Colon (tissue), 2 donors: ENCODE results near the gene LGALS14.
"Not testable (repeated sequence)": the region's sequence is repeated elsewhere in the genome, so short reads cannot be mapped to it uniquely, and the experiment has no call there.

Experiments used
- FAIRE-seq: peaks from 2 replicates; lab custom pipeline; 2012; peaks lifted over from hg19 to GRCh38; lab: Jason Lieb, UNC
- donor health status: control.
- donor health status: control.

The LGALS14 gene, protein sequence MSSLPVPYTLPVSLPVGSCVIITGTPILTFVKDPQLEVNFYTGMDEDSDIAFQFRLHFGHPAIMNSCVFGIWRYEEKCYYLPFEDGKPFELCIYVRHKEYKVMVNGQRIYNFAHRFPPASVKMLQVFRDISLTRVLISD

DNA sequence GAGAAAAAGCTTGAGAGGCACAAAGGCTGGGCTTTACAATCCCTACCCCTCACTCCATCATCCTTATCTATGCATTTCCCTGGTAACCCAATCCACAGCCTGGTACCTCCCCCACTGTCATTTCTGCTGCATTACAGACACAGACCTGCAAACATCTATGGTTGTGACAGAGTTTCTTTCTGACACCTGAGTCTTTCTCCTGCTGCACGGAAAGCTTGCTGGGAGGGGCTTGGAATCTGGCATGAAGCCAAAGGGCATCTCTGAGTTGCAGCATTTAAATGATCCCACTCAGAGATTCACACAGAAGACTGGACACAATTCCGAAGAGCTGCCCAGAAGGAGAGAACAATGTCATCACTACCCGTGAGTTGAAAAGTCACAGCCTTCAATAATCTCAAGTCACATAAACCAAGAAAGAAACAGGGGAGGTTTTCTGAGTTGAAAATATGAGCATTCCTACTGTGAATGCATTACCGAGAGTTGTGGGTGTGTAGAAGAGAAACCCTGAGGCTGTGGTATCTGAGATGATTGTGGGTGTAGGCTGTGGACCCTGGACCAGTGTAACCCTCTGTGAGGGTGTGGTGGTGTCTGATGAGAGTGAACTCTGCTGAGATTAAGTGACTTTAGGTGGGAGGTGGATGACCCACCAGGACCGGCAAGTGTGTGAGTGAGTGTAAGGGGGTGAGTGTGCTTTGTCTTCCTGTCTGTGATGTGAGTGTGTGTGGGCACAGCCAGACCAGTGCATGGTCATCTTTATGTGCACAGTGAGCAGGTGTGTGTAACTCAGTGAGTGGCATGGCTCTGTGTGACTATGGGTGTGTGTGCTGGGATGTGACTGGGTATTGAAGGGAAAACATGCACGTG is at the start of gene LGALS14:
Gene LGALS14 (plus strand): TSS at position 301 of the 864 bp plus-strand sequence. CDS start 48 bp downstream, at position 349.
- no peak for FAIRE-seq

DNA sequence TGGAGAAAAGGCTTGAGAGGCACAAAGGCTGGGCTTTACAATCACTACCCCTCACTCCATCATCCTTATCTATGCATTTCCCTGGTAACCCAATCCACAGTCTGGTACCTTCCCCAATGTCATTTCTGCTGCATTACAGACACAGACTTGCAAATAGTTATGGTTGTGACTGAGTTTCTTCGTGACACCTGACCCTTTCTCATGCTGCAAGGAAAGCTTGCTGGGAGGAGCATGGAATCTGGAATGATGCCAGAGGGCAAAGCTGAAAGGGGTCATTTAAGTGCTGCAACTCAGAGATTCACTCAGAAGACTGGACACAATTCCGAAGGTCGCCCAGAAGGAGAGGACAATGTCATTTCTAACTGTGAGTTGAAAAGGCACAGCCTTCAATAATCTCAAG is 48.7 kb upstream of the LGALS14 start, which contains the start of gene LGALS16:
Gene LGALS16 (plus strand): TSS at position 301 of the 400 bp plus-strand sequence. CDS start 49 bp downstream, at position 350.
- FAIRE-seq = no peak

DNA sequence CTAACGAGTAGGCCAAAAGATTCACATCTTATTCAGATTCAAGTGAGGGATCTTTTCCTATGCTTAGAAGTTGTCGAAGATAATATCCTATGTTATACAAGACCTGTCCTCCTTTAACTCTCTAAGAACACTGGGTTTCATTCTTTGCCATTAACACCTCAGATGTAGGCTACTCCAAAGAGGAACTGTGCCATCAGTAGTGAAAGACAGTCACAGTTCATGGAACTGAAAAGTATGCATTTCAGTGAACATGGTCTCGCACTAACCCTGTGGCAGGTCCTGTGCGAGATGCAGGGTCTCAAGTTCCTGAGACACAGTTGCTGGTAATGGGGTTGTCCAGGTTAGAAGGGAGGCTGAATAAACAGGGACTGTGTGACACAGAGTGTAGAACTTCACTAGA is 44.5 kb upstream of the LGALS14 start:
- no peak for FAIRE-seq

DNA sequence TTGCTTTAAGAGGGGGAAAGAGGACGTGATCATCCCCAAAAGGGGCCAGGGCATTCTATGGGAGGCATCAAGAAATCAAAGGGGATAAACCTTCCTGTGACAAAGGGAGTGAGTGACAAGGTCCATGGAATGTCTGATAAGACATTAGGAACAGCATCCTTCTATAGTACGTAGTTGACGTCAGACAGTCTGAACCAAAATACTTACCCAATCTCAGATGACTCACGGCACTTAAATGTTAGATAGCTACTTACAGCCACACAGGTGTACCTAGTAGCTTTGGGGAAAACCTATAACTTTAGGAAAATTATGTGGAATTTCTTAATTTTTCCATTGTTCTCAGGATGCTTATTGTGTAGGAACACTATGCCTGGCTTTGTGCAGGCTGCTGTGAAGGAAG is 43.6 kb upstream of the LGALS14 start:
- FAIRE-seq = no peak

DNA sequence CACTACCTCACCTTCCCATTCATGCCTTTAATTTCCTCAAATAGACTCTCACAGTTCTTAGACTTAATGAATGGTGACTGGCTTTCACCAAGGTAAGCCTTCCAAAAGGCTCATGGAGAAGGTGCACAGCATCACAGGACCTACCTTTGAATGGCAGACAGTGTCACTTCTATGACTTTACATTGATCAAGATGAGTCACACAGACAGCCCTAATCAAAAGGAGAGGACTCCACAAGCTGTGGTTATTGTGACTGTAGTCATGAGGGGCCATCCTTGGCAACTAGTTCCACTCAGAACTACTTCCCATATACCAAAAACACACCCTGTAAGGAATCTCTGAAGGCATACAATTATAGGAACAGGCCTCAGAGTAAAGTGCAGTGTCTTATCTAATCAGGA is 42.7 kb upstream of the LGALS14 start:
- no peak for FAIRE-seq

DNA sequence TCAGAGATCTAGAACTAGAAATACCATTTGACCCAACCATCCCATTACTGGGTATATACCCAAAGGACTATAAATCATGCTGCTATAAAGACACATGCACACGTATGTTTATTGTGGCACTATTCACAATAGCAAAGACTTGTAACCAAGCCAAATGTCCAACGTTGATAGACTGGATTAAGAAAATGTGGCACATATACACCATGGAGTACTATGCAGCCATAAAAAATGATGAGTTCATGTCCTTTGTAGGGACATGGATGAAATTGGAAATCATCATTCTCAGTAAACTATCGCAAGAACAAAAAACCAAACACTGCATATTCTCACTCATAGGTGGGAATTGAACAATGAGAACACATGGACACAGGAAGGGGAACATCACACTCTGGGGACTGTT is 34.4 kb upstream of the LGALS14 start:
- not testable (repeated sequence) for FAIRE-seq

DNA sequence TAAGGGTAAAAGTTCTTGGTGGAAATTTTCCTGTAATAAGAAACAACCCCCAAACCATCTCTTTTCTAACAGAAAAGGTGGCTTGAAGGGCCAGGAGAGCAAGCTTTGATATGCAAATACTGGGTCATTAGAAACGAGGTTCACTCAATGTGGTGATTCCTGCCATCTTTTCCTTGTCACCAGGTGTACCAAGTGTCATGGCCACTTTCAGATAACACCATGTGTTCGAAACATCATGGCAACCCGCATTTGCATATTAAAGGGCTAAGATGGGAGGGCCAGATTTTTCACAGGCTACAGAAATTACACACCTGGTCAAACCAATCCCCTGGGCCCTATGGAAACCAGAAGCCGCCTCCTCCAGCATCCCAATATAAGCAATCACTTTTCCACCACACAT is 33.3 kb upstream of the LGALS14 start:
- FAIRE-seq = no peak

DNA sequence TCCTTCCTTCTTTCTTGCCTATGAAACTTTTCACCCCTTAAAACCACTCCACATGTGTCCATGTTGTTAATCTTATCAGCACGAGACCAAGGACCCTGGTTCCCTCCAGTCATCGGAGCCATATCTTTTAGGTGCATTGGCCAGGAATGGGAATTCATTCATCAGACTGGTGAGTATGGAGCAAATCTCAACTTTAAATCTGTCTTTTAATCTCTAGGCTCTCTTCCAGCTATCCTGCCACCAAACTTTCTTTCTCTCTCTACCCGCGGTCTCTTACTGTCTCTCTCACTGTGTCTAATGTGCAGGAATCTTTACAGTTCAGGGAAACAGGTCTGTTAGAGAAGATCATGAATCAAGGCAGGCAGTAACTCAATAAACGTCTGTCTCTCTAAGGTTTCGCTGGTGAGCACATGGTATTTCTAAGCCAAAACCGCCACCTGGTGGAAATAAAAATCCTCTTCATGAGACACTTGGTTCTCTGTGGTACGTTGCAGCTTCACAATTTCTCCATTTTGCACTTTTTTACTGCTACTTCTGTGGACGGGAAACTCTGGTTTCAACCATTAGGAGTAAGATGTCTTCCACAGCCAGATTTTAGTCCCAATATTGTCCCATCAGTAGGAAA is 32.4 kb upstream of the LGALS14 start:
- no peak for FAIRE-seq

DNA sequence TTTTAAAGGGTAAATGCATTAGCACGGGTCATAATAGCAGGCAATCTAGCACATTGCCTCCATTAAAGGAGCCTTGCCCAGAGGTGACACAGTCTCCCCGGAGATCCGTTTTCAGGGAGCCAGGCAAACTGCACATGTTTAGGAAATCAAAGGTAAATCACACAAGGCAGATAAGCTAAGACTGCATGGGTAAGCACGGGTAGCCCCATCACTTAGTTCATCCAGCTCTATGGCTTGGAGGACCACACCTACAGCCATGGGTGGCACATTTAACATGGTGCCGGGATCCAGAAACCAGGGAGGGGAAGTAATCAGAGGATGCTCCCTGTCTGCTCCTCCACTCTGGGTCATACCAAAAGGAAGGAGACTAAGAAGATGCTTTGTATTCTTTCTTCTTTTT is 31.8 kb upstream of the LGALS14 start:
- FAIRE-seq = no peak

DNA sequence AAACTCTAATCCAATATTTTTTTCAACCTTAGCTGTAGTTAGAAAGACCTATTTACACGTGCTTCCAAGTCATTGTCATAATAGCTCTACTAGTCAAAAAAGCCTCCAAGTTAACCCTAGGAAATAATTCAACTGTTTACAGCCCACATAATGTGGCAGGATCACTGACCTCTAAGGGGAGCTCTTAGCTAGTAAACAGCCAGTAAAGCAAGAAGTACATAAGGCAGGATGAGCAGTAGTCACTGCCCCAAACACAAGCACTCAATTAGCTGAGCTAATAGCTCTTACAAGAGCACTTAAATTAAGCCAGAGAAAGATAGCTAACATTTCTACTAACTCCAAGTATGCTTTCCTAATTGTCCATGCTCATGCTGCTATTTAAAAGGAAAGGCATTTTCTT is 30.4 kb upstream of the LGALS14 start:
- not testable (repeated sequence) for FAIRE-seq

DNA sequence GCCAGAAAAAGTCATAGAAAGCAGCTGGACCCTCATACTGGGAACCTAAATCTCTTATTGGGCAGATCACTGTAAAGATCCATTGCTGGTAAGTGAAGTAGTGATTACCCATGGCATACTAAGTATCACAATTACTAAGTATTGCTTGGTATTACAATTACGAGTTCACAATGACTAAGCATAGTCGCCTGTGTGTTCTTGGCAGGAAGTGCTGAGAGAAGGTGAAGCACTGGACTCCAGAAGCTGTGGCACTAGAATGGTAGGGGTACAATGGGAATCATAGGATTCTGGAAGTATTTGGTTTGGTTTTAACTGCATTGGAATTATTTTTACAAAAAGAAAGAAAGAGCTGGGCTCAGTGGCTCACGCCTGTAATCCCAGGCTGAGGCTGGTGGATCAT is 28.3 kb upstream of the LGALS14 start:
- FAIRE-seq = no peak

DNA sequence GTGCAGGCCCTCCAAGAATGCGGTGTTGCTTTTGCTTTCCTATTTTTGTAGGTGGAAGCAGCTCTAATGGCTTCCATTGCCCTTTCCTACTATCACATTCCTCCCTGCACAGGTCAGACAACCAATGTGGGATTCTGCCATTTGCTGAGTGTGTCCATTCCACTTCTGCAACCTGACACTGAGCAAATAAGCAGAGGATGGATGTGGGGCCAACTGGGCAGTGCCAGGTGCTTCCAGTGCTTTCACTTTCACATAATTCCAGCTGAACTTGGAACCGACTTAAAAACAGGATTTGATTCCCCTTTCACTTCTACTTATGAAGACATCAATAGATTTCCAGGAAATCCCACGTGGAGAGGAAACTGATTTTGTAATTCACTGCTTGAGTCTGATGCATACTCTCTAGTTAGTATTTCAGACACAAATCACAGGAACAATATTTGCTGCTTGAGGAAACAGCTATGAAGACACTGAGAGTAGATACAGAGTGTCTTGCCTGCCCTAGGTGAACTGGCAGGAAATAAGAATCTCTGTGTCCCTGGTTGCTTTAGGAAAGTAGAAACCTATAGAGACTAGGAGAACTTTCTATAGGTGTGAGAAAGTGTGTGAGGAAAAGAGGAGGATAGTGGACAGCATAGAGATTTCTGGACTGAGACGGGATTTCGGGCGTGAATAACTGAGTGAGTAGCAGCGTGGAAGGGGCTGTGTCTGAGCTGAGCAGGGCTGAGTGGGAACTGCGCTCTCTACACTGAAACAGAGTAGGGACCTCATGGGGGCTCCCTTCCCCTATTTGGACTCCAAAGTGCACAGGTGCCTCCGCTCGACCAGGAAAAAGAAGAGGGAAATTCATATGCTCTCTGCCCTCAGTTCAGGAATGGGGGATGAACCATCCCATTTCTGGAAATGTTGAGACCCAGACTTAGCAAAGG is 26.1 kb upstream of the LGALS14 start:
- FAIRE-seq = no peak

DNA sequence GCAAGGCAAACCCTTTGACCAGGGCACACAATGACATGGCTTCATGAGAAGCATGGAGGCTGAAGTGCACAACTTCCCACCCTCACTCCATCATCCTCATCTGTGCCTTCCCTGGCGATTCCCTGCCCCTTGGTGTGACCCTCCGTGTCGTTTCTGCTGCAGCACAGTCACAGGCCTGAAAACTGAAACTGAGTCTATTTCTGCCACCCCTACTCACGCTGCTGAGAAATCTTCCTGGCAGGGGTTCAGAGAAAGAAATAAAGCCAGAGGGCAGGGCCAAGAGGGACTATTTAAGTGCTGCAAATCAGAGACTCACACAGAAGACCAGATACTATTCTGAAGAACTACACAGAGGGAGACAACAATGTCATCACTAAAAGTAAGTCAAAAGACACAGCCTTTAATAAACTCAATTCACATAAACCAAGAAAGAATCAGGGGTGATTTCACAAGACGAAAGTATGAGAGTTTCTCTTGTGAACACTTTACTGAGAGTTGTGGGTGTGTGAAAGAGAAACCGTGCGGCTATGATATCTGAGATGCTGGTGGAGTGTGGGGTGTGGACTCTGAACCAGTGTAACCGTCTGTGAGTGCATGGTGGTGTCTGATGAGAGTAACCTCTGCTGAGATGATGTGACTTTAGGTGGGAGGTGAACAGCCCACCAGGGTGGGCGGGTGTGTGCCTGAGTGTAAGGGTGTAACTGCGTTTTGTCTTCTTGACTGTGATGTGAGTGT is 25.1 kb upstream of the LGALS14 start:
- no peak for FAIRE-seq

DNA sequence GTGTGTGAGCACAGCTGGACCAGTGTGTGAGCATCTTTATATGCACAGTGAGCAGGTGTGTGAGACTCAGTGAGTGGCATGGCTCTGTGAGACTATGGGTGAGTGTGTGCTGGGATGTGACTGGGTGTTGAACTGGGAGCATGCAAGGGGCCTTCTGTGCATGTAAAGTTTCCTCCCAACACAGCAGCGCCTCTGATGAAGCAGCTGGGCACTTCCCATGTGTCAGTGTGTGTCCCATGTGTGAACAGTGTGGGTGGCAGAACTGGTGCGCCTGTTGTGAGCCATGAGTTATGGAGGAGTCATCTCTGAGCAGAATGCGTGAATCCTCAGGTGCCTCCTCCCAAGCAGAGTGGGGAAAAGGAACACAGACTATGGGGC is 24.5 kb upstream of the LGALS14 start:
- no peak for FAIRE-seq

DNA sequence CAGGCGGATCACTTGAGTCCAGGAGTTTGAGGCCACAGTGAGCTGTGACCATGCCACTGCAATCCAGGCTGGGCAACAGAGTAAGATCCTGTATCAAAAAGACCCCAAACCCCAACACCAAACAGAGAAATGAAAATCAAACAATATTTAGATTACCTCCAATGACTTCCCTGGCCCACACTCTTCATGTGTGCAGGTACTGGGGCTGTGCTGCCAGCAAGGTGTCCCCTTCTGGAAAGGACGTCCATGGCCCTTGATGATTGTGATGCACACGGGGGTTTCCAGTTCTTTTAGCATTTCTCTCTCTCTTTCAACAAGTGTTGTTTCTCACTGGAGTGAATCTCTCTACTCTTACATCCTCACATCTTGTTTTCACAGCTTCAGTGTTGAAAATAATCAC is 23.7 kb upstream of the LGALS14 start:
- FAIRE-seq = no peak

DNA sequence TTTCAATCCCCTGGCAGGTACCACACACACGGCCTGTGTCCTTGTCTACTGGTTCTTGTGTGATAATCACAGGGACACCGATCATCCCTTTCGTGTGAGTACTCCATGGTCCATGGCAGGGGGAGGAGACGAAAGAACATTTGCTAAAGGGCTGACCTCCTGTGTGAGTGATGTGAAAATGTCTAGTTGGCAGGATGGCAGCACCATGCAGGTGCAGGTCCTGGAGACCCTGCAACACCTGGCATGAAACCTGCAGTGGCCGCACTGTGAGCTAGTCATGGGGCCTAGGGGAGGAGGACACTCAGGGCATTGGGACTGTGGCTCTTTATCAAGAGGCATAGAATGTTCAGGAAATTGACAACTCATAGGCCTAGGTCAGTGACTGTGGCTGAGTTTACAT is 22.9 kb upstream of the LGALS14 start:
- FAIRE-seq = no peak

DNA sequence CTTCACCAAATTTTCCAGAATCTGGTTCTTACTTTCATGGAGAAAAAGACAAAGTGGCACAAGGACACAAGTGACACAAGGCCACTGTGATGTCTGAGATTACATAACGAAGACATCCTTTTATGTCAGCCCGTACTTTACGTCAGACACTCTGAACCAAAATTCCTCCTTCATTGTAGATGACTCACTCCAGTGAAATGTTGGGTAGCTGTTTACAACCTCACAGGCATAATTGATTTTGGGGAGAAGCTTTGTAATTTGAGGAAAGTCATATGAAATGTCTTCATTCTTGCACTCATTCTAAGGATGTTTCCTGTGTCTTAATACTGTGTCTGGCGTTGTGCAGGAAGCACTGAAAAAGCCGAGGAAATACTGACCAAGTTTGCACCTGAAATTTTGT is 20.0 kb upstream of the LGALS14 start:
- no peak for FAIRE-seq

DNA sequence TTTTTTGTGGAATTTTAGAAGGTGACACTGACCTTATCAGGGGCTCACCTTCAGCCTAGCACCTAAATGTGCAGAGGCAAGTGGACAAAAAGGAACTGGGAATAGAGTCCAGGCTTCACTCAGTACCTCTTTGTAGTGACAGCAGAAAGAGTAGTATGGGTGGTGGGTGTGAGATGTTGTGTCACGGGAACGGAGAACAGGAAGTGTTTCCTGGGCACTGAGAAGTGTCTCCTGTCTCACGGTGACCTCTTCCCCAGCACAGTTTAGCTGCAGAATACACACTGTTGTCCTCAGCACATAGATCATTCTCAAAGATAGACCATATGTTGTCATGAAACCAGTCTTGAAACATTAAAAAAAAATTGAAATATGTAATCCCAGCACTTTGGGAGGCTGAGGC is 17.5 kb upstream of the LGALS14 start:
- FAIRE-seq = no peak

DNA sequence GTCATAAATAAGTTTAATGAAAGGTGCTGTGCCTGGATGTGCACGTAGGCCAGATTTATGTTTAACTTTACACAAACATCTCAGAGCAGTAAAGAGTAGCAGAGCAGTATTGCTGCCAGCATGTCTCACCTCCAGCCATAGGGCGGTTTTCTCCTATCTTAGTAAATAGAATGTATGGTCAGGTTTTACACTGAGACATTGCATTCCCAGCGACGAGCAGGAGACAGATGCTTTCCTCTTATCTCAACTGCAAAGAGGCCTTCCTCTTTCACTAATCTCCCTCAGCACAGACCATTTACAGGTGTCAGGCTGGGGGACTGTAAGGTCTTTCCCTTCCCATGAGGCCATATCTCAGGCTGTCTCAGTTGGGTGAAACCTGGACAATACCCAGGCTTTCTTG is 15.6 kb upstream of the LGALS14 start:
- FAIRE-seq = not testable (repeated sequence)

DNA sequence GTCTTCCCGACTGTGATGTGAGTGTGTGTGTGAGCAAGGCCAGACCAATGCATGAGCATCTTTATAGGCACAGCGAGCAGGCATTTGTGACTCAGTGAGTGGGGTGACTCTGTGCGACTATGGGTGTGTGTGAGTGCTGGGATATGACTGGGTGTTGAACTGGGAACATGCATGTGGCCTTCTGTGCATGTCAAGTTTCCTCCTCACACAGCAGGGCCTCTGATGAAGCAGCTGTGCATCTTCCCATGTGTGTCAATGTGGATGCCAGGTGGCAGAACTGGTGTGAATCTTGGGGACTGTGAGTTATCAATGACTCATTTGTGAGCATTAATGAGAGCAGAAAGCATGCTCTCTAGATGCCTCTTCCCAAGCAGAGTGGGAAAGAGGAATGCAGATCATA is 12.1 kb upstream of the LGALS14 start:
- no peak for FAIRE-seq

DNA sequence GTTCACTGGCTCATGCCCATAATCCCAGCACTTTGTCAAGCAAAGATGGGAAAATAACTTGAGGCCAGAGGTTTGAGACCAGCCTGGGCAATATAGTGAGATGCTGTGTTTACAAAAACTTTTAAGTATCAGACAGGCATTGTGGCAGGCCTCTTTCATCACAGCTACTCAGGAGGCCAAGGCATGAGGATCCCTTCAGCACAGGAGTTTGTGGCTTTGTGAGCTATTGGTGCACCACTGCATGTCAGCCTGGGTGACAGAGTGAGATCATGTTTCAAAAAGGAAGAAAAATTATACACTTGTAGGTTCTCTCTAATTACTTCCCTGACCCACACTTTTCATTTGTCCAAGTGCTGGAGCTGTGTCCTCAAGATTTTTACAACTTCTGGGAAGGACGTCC is 11.5 kb upstream of the LGALS14 start:
- no peak for FAIRE-seq

DNA sequence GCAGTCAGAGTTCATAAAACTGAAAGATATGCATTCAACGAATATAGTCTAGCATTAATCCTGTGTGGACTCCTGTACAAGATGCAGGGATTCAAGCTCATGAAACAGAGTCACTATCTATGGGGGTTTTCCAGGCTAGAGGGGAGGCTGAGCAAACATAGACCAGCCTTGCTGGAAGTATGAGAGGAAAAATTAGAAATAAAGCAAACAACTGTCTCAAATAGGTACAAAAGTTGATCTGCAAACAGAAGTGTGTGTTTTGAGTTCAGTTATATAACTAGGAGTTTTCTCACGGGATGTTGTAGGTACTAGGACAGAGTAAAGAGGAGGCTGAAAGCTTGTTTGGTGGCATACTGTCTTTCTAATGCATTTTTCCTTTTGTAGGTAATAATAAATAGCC is 8.5 kb upstream of the LGALS14 start:
- FAIRE-seq = no peak
